HCT116 (cell line): Measurements from ENCODE around the gene FAM13C. TPM values are rescaled to one million over a fixed set of nuclear protein-coding genes. Genes with fewer than 3 reads are reported as not detected.

Experiments
- ATAC-seq: fragments of 200-7000 bp; cut with Tn5 transposase; 2 replicates; pipeline ENCODE4 v1.9.1; 2020; ENCODE audit warnings: mild to moderate bottlenecking, moderate library complexity
- BruUV-seq: library from RNA; stranded (reverse); fragments of 400-500 nt; replicated peaks from 2 replicates; lab custom pipeline; 2021; lab: Mats Ljungman, UMichigan
- CTCF ChIA-PET: fragments of 300-600 bp; sonication (Branson Sonifier 250); formaldehyde crosslinking; loops from one replicate; lab custom pipeline; 2021; ENCODE audit warnings: antibody characterized with exemption; lab: Charles Lee
- POLR2A ChIA-PET: fragments of 300-600, 350-600 bp; sonication (Branson Sonifier 250); formaldehyde crosslinking; loops from one replicate; lab custom pipeline; 2021; ENCODE audit warnings: antibody characterized with exemption; lab: Charles Lee
- RAD21 ChIA-PET, 2 experiments: fragments of 300-600 bp; sonication (Branson Sonifier 250); formaldehyde crosslinking; loops; one replicate each; lab custom pipeline; 2023; ENCODE audit warnings: low total read pairs in 2 of 2; ENCODE audit not compliant: uncharacterized antibody in 2 of 2, unreplicated experiment in 2 of 2, low non-redundant PET in 1 of 2; lab: Charles Lee
- DNase-seq: peaks from one replicate; pipeline ENCODE4 v3.0.0-alpha.2; 2010; ENCODE audit warnings: low read depth, low spot score
- H2AFZ ChIP-seq: fragments of 200-600 bp; shearing (Covaris generic), sonication (generic); 2 replicates; pipeline ENCODE4 v1.6.1; 2017; ENCODE audit warnings: low read depth, mixed run types, mixed read lengths, antibody characterized with exemption, low read length; ENCODE audit not compliant: poor library complexity, severe bottlenecking
- H3K27ac ChIP-seq: 2 replicates; pipeline ENCODE4 v1.5.1; 2012; ENCODE audit warnings: low read depth, low read length
- H3K27me3 ChIP-seq: fragments of 200-600 bp; sonication (generic); 2 replicates; pipeline ENCODE4 v1.6.1; 2016; ENCODE audit warnings: mixed run types, low read length, mixed read lengths; ENCODE audit not compliant: insufficient read depth
- H3K36me3 ChIP-seq, 2 experiments: fragments of 200-500 bp in 1 of 2; fragments of 200-600 bp in 1 of 2; sonication (Bioruptor generic) in 1 of 2; sonication (generic) in 1 of 2; 2 replicates each; pipeline versions ENCODE4 v1.5.1 to v1.6.1; 2014 to 2016; ENCODE audit warnings: low read length in 2 of 2, inconsistent platforms in 1 of 2, mixed read lengths in 1 of 2, mixed run types in 1 of 2; ENCODE audit not compliant: insufficient read depth in 2 of 2, control insufficient read depth in 1 of 2
- H3K4me1 ChIP-seq, 2 experiments: fragments of 200-600 bp in 1 of 2; sonication (generic) in 1 of 2; 2 replicates each; pipeline versions ENCODE4 v1.5.1 to v1.6.1; 2012 to 2017; ENCODE audit warnings: low read length in 2 of 2, inconsistent platforms in 1 of 2, mild to moderate bottlenecking in 1 of 2, mixed read lengths in 1 of 2, mixed run types in 1 of 2, moderate library complexity in 1 of 2; ENCODE audit not compliant: insufficient read depth in 2 of 2, control insufficient read depth in 1 of 2
- H3K4me2 ChIP-seq: fragments of 200-600 bp; sonication (generic); 2 replicates; pipeline ENCODE4 v1.6.1; 2017; ENCODE audit warnings: mixed run types, low read length, mixed read lengths
- H3K4me3 ChIP-seq, 2 experiments: fragments of 200-600 bp in 1 of 2; sonication (generic) in 1 of 2; replicated peaks in 1 of 2; 2 replicates each; pipeline ENCODE4 v1.5.1; 2011 to 2016; ENCODE audit warnings: low read length in 2 of 2, control low read depth in 1 of 2, low read depth in 1 of 2, mild to moderate bottlenecking in 1 of 2, mixed read lengths in 1 of 2, mixed run types in 1 of 2
- H3K79me2 ChIP-seq: fragments of 200-600 bp; sonication (generic); 2 replicates; pipeline ENCODE4 v1.6.1; 2017; ENCODE audit warnings: mild to moderate bottlenecking, mixed run types, low read length, moderate library complexity, mixed read lengths; ENCODE audit not compliant: insufficient read depth
- H3K9ac ChIP-seq: fragments of 200-600 bp; sonication (generic); 2 replicates; pipeline ENCODE4 v1.6.1; 2016; ENCODE audit warnings: low read length, mixed read lengths
- H3K9me2 ChIP-seq: fragments of 200-600 bp; sonication (generic), shearing (Covaris generic); 2 replicates; pipeline ENCODE4 v1.6.1; 2017; ENCODE audit warnings: mixed run types, mild to moderate bottlenecking, moderate library complexity; ENCODE audit not compliant: insufficient read depth
- H3K9me3 ChIP-seq, 2 experiments: fragments of 200-500 bp in 1 of 2; fragments of 200-600 bp in 1 of 2; sonication (Bioruptor generic) in 1 of 2; sonication (generic) in 1 of 2; 2 replicates each; pipeline ENCODE4 v1.6.1; 2014 to 2017; ENCODE audit warnings: low read length in 2 of 2, mixed read lengths in 2 of 2, inconsistent platforms in 1 of 2, low read depth in 1 of 2, mild to moderate bottlenecking in 1 of 2, mixed run types in 1 of 2, moderate library complexity in 1 of 2; ENCODE audit not compliant: control insufficient read depth in 1 of 2, insufficient read depth in 1 of 2
- H4K20me1 ChIP-seq: fragments of 200-600 bp; sonication (generic), shearing (Covaris generic); 2 replicates; pipeline ENCODE4 v1.6.1; 2017; ENCODE audit warnings: mixed run types, mild to moderate bottlenecking, moderate library complexity; ENCODE audit not compliant: insufficient read depth
- CBX3 ChIP-seq: IDR thresholded peaks from 2 replicates; pipeline ENCODE4 v1.6.1; 2012; ENCODE audit warnings: low read depth
- EZH2 ChIP-seq: fragments of 200-600 bp; sonication (generic); IDR thresholded peaks from 2 replicates; pipeline ENCODE4 v1.6.1; 2017; ENCODE audit warnings: antibody characterized with exemption, mixed run types
- EZH2phosphoT487 ChIP-seq: fragments of 200-600 bp; IDR thresholded peaks from 2 replicates; pipeline ENCODE4 v1.6.1; 2018; ENCODE audit warnings: antibody characterized with exemption, borderline replicate concordance
- FOSL1 ChIP-seq: IDR thresholded peaks from 2 replicates; pipeline ENCODE4 v1.6.1; 2012; ENCODE audit warnings: low read depth
- JUND ChIP-seq: IDR thresholded peaks from 2 replicates; pipeline ENCODE4 v1.6.1; 2012
- POLR2A ChIP-seq: IDR thresholded peaks from 2 replicates; pipeline ENCODE4 v1.7.0; 2011; ENCODE audit warnings: borderline replicate concordance; ENCODE audit not compliant: insufficient read depth, insufficient read length; ENCODE audit errors: extremely low read depth
- POLR2AphosphoS5 ChIP-seq: IDR thresholded peaks from 2 replicates; pipeline ENCODE4 v1.6.1; 2011; ENCODE audit warnings: mild to moderate bottlenecking, low read depth, low read length, moderate library complexity
- RAD21 ChIP-seq: IDR thresholded peaks from 2 replicates; pipeline ENCODE4 v1.6.1; 2012; ENCODE audit warnings: low read depth, mild to moderate bottlenecking
- SP1 ChIP-seq: IDR thresholded peaks from 2 replicates; pipeline ENCODE4 v1.6.1; 2012; ENCODE audit warnings: low read depth
- SRF ChIP-seq: IDR thresholded peaks from 2 replicates; pipeline ENCODE4 v1.6.1; 2012; ENCODE audit warnings: low read depth
- TCF7L2 ChIP-seq: IDR thresholded peaks from 2 replicates; pipeline ENCODE4 v1.7.0; 2011; ENCODE audit warnings: borderline replicate concordance, inconsistent platforms; ENCODE audit not compliant: insufficient read depth, insufficient read length; ENCODE audit errors: extremely low read depth
- ZFX ChIP-seq: fragments of 450-650 bp; IDR thresholded peaks from 2 replicates; pipeline ENCODE4 v1.6.1; 2017
- ZNF274 ChIP-seq: fragments of 200-500 bp; sonication (Bioruptor generic); IDR thresholded peaks from 2 replicates; pipeline ENCODE4 v1.6.1; 2014; ENCODE audit warnings: mild to moderate bottlenecking, low read depth, low read length, inconsistent platforms
- intact Hi-C: fragments of 100-400 bp; cut with micrococcal nuclease; formaldehyde crosslinking; loops from 2 replicates; pipeline ENCODE4 v1.10.0; 2022
- total RNA-seq: library from RNA; stranded (reverse); gene quantifications from one replicate; pipeline ENCODE4 v1.2.1, GENCODE V29; 2021; ENCODE audit not compliant: unreplicated experiment
- TF ChIP-seq, protein P1 (sequence below): IDR thresholded peaks from 2 replicates; pipeline ENCODE4 v1.6.1; 2012
- TF ChIP-seq, protein P2 (sequence below): IDR thresholded peaks from 2 replicates; pipeline ENCODE4 v1.6.1; 2012
- TF ChIP-seq, protein P3 (sequence below), 3 experiments: fragments of 200-600 bp in 1 of 3; sonication (generic) in 1 of 3; IDR thresholded peaks in 2 of 3; conservative IDR thresholded peaks in 1 of 3; 2 replicates each; pipeline ENCODE4 v1.5.1; 2012 to 2017; ENCODE audit warnings: low read depth in 2 of 3, low read length in 2 of 3, antibody characterized with exemption in 1 of 3, borderline replicate concordance in 1 of 3, control low read depth in 1 of 3, mild to moderate bottlenecking in 1 of 3, mixed read lengths in 1 of 3, mixed run types in 1 of 3, moderate library complexity in 1 of 3; ENCODE audit not compliant: insufficient read depth in 1 of 3

The FAM13C gene
- total RNA-seq, 1 experiment from 2014 or later, result 0.42 TPM

DNA sequence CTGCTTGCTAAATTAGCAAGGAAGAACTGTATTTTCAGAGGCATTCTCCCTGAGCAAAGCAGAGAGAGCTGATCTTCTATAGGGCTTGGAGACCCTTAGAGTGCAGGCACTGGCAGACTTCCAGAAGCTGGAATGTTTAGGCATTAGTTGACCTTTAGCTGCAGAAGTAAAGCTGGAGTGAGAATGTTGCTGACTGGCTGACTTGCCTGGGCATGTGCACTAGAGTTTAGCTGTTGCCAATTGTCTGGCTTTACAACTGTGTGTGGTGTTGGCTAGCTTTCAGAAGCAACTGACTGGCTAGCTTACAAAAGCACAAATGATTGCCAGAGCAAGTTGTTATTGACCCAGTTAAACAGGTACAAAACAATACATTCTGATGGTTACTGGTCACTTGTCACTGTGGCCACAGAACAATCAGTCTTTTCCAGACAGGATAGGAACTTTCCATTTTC is 25.1 kb downstream of the FAM13C start (continued):
- TF ChIP-seq JUND (no peak), EZH2 (no peak), EZH2phosphoT487 (no peak), POLR2AphosphoS5 (no peak), ZNF274 (no peak), SP1 (no peak)
- TF ChIP-seq, protein P1, sequence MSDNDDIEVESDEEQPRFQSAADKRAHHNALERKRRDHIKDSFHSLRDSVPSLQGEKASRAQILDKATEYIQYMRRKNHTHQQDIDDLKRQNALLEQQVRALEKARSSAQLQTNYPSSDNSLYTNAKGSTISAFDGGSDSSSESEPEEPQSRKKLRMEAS, result no peak
- TF ChIP-seq, protein P2, sequence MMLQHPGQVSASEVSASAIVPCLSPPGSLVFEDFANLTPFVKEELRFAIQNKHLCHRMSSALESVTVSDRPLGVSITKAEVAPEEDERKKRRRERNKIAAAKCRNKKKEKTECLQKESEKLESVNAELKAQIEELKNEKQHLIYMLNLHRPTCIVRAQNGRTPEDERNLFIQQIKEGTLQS, result no peak

DNA sequence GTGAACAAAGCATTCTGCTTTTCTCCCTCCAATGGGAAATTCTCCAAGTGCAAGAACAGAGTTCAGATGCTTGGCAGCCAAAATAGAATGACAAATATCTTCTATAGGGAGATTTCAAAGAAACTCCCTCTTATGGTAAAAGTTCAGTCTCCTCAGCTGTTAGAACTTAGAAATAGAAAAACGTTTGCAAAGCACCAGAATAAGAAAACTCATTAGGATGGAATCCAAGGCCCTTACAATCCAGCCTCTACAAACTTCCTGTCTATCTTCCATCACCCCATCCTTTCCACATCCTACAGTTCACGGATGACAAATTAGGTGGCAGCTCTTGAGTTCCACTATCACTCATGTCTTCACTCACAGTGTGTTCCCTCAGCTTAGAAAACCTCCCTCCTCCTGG is 25.7 kb downstream of the FAM13C start:
- Histone ChIP-seq H3K27me3 (0 out of 2 replicates have a peak, but pooled peaks cover 4% of the 10 kb centered on the region), H3K79me2 (no peaks in the 10 kb centered on the region), H4K20me1 (no peaks in the 10 kb centered on the region), H3K36me3 (no peaks in the 10 kb centered on the region), H3K4me2 (no peak overlapping the region), H3K9me3 (no peaks in the 10 kb centered on the region), H3K4me3 (no peak overlapping the region), H3K9ac (no peak overlapping the region), H3K4me1 (0 out of 4 replicates have a peak, but pooled peaks cover 0 to 2% of the 10 kb centered on the region in 2 experiments), H3K27ac (no peak overlapping the region), H2AFZ (no peak overlapping the region), H3K9me2 (no peaks in the 10 kb centered on the region)
- ChIA-PET CTCF (no interaction called here), RAD21 (no interaction called here), POLR2A (no interaction called here)
- intact Hi-C loops, result no loop called here
- BruUV-seq, result no TSS peak
- ATAC-seq (no peak), DNase-seq (no peak)
- TF ChIP-seq RAD21 (no peak), POLR2A (no peak), FOSL1 (no peak), POLR2AphosphoS5 (no peak), ZFX (no peak), TCF7L2 (no peak), SRF (no peak), SP1 (no peak), JUND (no peak), EZH2 (no peak), CBX3 (no peak)
- TF ChIP-seq, protein P3, sequence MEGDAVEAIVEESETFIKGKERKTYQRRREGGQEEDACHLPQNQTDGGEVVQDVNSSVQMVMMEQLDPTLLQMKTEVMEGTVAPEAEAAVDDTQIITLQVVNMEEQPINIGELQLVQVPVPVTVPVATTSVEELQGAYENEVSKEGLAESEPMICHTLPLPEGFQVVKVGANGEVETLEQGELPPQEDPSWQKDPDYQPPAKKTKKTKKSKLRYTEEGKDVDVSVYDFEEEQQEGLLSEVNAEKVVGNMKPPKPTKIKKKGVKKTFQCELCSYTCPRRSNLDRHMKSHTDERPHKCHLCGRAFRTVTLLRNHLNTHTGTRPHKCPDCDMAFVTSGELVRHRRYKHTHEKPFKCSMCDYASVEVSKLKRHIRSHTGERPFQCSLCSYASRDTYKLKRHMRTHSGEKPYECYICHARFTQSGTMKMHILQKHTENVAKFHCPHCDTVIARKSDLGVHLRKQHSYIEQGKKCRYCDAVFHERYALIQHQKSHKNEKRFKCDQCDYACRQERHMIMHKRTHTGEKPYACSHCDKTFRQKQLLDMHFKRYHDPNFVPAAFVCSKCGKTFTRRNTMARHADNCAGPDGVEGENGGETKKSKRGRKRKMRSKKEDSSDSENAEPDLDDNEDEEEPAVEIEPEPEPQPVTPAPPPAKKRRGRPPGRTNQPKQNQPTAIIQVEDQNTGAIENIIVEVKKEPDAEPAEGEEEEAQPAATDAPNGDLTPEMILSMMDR (IDR thresholded peaks at IDR 0.05 in 2 of 3, conservative IDR thresholded peaks at IDR 0.05 in 1 of 3; ENCODE audit: borderline replicate concordance in 1 of 3, insufficient read depth in 1 of 3, low read depth in 2 of 3, low read length in 2 of 3), result no peak
